Mesendoderm (in vitro differentiated cells): ENCODE results near the gene ZNF653.

Source experiments
- DNase-seq: peaks from one replicate; pipeline ENCODE4 v3.0.0; 2013
- H2AK5ac ChIP-seq: 2 replicates; pipeline ENCODE4 v1.6.1; 2013; ENCODE audit warnings: low read length, inconsistent platforms
- H2BK120ac ChIP-seq: 2 replicates; pipeline ENCODE4 v1.6.1; 2013; ENCODE audit warnings: low read depth, mild to moderate bottlenecking, low read length, moderate library complexity, mixed read lengths
- H2BK15ac ChIP-seq: replicated peaks from 2 replicates; pipeline ENCODE4 v1.6.1; 2013; ENCODE audit warnings: low read depth, mild to moderate bottlenecking, moderate library complexity
- H2BK5ac ChIP-seq: 2 replicates; pipeline ENCODE4 v1.6.1; 2013; ENCODE audit warnings: low read length, inconsistent platforms
- H3K18ac ChIP-seq: 2 replicates; pipeline ENCODE4 v1.6.1; 2013; ENCODE audit warnings: mild to moderate bottlenecking, low read length, mixed read lengths
- H3K23ac ChIP-seq: one replicate; pipeline ENCODE4 v1.6.1; 2013; ENCODE audit warnings: low read length
- H3K27ac ChIP-seq: 2 replicates; pipeline ENCODE4 v1.5.1; 2013; ENCODE audit warnings: low read depth, mild to moderate bottlenecking, inconsistent platforms, low read length, moderate library complexity
- H3K27me3 ChIP-seq: 2 replicates; pipeline ENCODE4 v1.6.1; 2013; ENCODE audit warnings: low read length, control low read depth, mild to moderate bottlenecking, inconsistent platforms; ENCODE audit not compliant: insufficient read depth, poor library complexity
- H3K36me3 ChIP-seq: 2 replicates; pipeline ENCODE4 v1.6.1; 2013; ENCODE audit warnings: low read length, inconsistent platforms; ENCODE audit not compliant: control insufficient read depth, insufficient read depth
- H3K4ac ChIP-seq: one replicate; pipeline ENCODE4 v1.6.1; 2013; ENCODE audit warnings: low read depth, mild to moderate bottlenecking, low read length, moderate library complexity
- H3K4me1 ChIP-seq: 2 replicates; pipeline ENCODE4 v1.6.1; 2013; ENCODE audit warnings: low read depth, low read length, inconsistent platforms; ENCODE audit not compliant: control insufficient read depth
- H3K4me2 ChIP-seq: 2 replicates; pipeline ENCODE4 v1.6.1; 2013; ENCODE audit warnings: low read length
- H3K4me3 ChIP-seq: 2 replicates; pipeline ENCODE4 v1.5.1; 2013; ENCODE audit warnings: mild to moderate bottlenecking, low read length
- H3K56ac ChIP-seq: one replicate; pipeline ENCODE4 v1.6.1; 2013; ENCODE audit warnings: low read length
- H3K79me1 ChIP-seq: 2 replicates; pipeline ENCODE4 v1.6.1; 2013; ENCODE audit warnings: low read length, inconsistent platforms
- H3K79me2 ChIP-seq: 2 replicates; pipeline ENCODE4 v1.6.1; 2013; ENCODE audit warnings: mild to moderate bottlenecking, low read length; ENCODE audit not compliant: control insufficient read depth, insufficient read depth
- H3K9ac ChIP-seq: 2 replicates; pipeline ENCODE4 v1.6.1; 2013; ENCODE audit warnings: low read length, inconsistent platforms
- H4K5ac ChIP-seq: one replicate; pipeline ENCODE4 v1.6.1; 2013; ENCODE audit warnings: low read length
- H4K8ac ChIP-seq: one replicate; pipeline ENCODE4 v1.6.1; 2013; ENCODE audit warnings: low read depth, mild to moderate bottlenecking, control low read depth, low read length, moderate library complexity
- WGBS: extraction: QIAGEN DNeasy Blood & Tissue Kit; methylation state at CpG from one replicate; pipeline ENCODE4 v1.1.7; 2013; ENCODE audit warnings: low lambda C conversion rate, missing lambda C conversion rate; ENCODE audit not compliant: insufficient coverage; ENCODE audit errors: extremely low coverage; 5-methylcytosine and 5-hydroxymethylcytosine counted together

Gene ZNF653

GRCh38 chr19:11499890-11500420 is 5.7 kb downstream of the ZNF653 start:
- Histone ChIP-seq H3K18ac (no peak overlapping the region), H2BK5ac (no peak overlapping the region), H3K23ac (no peak overlapping the region), H3K36me3 (peaks cover 2% of the 10 kb centered on the region), H3K27me3 (no peaks in the 10 kb centered on the region), H3K79me2 (no peaks in the 10 kb centered on the region), H3K79me1 (no peaks in the 10 kb centered on the region), H3K56ac (no peak overlapping the region), H3K4me3 (no peak overlapping the region), H3K4me1 (peaks cover 4% of the 10 kb centered on the region), H2AK5ac (no peak overlapping the region), H3K4ac (no peak overlapping the region), H2BK120ac (no peak overlapping the region), H3K4me2 (no peak overlapping the region), H4K5ac (no peak overlapping the region), H3K27ac (no peak overlapping the region), H2BK15ac (no peak overlapping the region), H4K8ac (no peak overlapping the region), H3K9ac (no peak overlapping the region)
- no CpG with 5 or more reads among the region's 7 CpGs for WGBS
- DNase-seq = no peak

GRCh38 chr19:11499220-11499726 is 6.4 kb downstream of the ZNF653 start:
- Histone ChIP-seq H4K5ac (no peak overlapping the region), H3K4me2 (no peak overlapping the region), H3K79me1 (no peaks in the 10 kb centered on the region), H2BK5ac (no peak overlapping the region), H3K9ac (no peak overlapping the region), H3K27me3 (no peaks in the 10 kb centered on the region), H2BK15ac (no peak overlapping the region), H3K23ac (no peak overlapping the region), H2BK120ac (no peak overlapping the region), H3K79me2 (no peaks in the 10 kb centered on the region), H3K56ac (no peak overlapping the region), H3K4me1 (no peaks in the 10 kb centered on the region), H3K4me3 (no peak overlapping the region), H4K8ac (no peak overlapping the region), H2AK5ac (no peak overlapping the region), H3K4ac (no peak overlapping the region), H3K27ac (no peak overlapping the region), H3K18ac (no peak overlapping the region), H3K36me3 (peaks cover 2% of the 10 kb centered on the region)
- no peak for DNase-seq
- WGBS = no CpG with 5 or more reads among the region's 6 CpGs

GRCh38 chr19:11496391-11497163 is 9.1 kb downstream of the ZNF653 start:
- no peaks in the 10 kb centered on the region for H3K27me3 ChIP-seq
- WGBS = no CpG with 5 or more reads among the region's 17 CpGs
- no peaks in the 10 kb centered on the region for H3K4me1 ChIP-seq
- no peak overlapping the region for H4K8ac ChIP-seq
- H3K36me3 ChIP-seq = peaks cover 2% of the 10 kb centered on the region
- no peak overlapping the region for H3K4me2 ChIP-seq
- no peak overlapping the region for H2BK120ac ChIP-seq
- peak; percentile 93 for DNase-seq
- H2AK5ac ChIP-seq = no peak overlapping the region
- no peaks in the 10 kb centered on the region for H3K79me2 ChIP-seq
- H3K23ac ChIP-seq = no peak overlapping the region
- no peak overlapping the region for H4K5ac ChIP-seq
- H3K9ac ChIP-seq = no peak overlapping the region
- no peak overlapping the region for H3K56ac ChIP-seq
- no peak overlapping the region for H3K27ac ChIP-seq
- H3K4ac ChIP-seq = no peak overlapping the region
- H3K18ac ChIP-seq = no peak overlapping the region
- H3K4me3 ChIP-seq = no peak overlapping the region
- no peaks in the 10 kb centered on the region for H3K79me1 ChIP-seq
- H2BK5ac ChIP-seq = no peak overlapping the region
- H2BK15ac ChIP-seq = no peak overlapping the region

- no peaks in the 10 kb centered on the region for H3K79me2 ChIP-seq
- no peaks in the 10 kb centered on the region for H3K79me1 ChIP-seq
- H2BK15ac ChIP-seq = no peak overlapping the region
- H3K9ac ChIP-seq = no peak overlapping the region
- no peak overlapping the region for H3K56ac ChIP-seq
- H4K5ac ChIP-seq = no peak overlapping the region
- no peak overlapping the region for H3K4me3 ChIP-seq
- H3K4me2 ChIP-seq = no peak overlapping the region
- no peak overlapping the region for H2AK5ac ChIP-seq
- no peak overlapping the region for H3K4ac ChIP-seq
- no peaks in the 10 kb centered on the region for H3K4me1 ChIP-seq
- no CpG with 5 or more reads among the region's 22 CpGs for WGBS
- no peak overlapping the region for H2BK5ac ChIP-seq
- H3K27ac ChIP-seq = no peak overlapping the region
- H4K8ac ChIP-seq = no peak overlapping the region
- H3K36me3 ChIP-seq = peaks cover 2% of the 10 kb centered on the region
- no peaks in the 10 kb centered on the region for H3K27me3 ChIP-seq
- no peak for DNase-seq
- no peak overlapping the region for H3K18ac ChIP-seq
- no peak overlapping the region for H2BK120ac ChIP-seq
- H3K23ac ChIP-seq = no peak overlapping the region
Measured at GRCh38 chr19:11495885-11496284, 9.8 kb downstream of the ZNF653 start.

- Histone ChIP-seq H3K4me1 (no peaks in the 10 kb centered on the region), H3K4me2 (no peak overlapping the region), H3K56ac (no peak overlapping the region), H3K36me3 (peaks cover 2% of the 10 kb centered on the region), H3K23ac (no peak overlapping the region), H3K9ac (no peak overlapping the region), H2BK5ac (no peak overlapping the region), H3K18ac (no peak overlapping the region), H3K27me3 (no peaks in the 10 kb centered on the region), H3K4me3 (no peak overlapping the region), H3K27ac (no peak overlapping the region), H3K79me2 (no peaks in the 10 kb centered on the region), H3K4ac (no peak overlapping the region), H2BK120ac (no peak overlapping the region), H4K5ac (no peak overlapping the region), H3K79me1 (no peaks in the 10 kb centered on the region), H2AK5ac (no peak overlapping the region), H4K8ac (no peak overlapping the region), H2BK15ac (no peak overlapping the region)
- no peak for DNase-seq
- WGBS = no CpG with 5 or more reads among the region's 10 CpGs
Measured at GRCh38 chr19:11495481-11495880, 10.2 kb downstream of the ZNF653 start.
